Measurements from ENCODE around the gene SORT1. TPM values are rescaled to one million over a fixed set of nuclear protein-coding genes. Genes with fewer than 3 reads are reported as not detected.
A peak's percentile ranks its signal among the peaks of the same experiment; 100 is the strongest.

Gene SORT1
- total RNA-seq, 1 experiment from 2014 or later = 47.9 TPM

- H2BK120ac ChIP-seq (ENCODE audit: low read depth, low read length, poor library complexity, severe bottlenecking) = no peak overlapping the region
- no peaks in the 10 kb centered on the region for H3K27me3 ChIP-seq (ENCODE audit: insufficient read depth, low read length)
- no peak overlapping the region for H3K4me2 ChIP-seq (ENCODE audit: insufficient read depth, insufficient read length, low read length)
- H3K14ac ChIP-seq (ENCODE audit: insufficient read depth, low read length) = no peak overlapping the region
- DNase-seq = no peak
- H4K5ac ChIP-seq (ENCODE audit: insufficient read length, low read depth, low read length) = no peak overlapping the region
- no peak overlapping the region for H3K18ac ChIP-seq (ENCODE audit: insufficient read length, low read depth, low read length)
- no peak overlapping the region for H3K23ac ChIP-seq (ENCODE audit: insufficient read length, low read depth, low read length)
- no peak overlapping the region for H2BK20ac ChIP-seq (ENCODE audit: low read depth, low read length, poor library complexity, severe bottlenecking)
- H2AFZ ChIP-seq (ENCODE audit: low read length) = no peak overlapping the region
- H2BK15ac ChIP-seq (ENCODE audit: low read depth, low read length) = no peak overlapping the region
- no peak overlapping the region for H3K27ac ChIP-seq (ENCODE audit: insufficient read length, low read depth, low read length)
- TF ChIP-seq CTCF (conservative IDR thresholded peaks at IDR 0.05) = no peak
- H3K79me1 ChIP-seq (ENCODE audit: insufficient read depth, low read depth, low read length, poor library complexity, severe bottlenecking) = no peaks in the 10 kb centered on the region
- Mint-ChIP-seq H3K4me1 (peaks cover 14 to 15% of the 10 kb centered on the region in 2 experiments), H3K27me3 (ENCODE audit: low read depth) (no peaks in the 10 kb centered on the region), H3K4me3 (no peak overlapping the region), H3K9me3 (no peaks in the 10 kb centered on the region), H3K27ac (peak overlapping the region in 1 of 3 experiments; percentile 95; a peak in 3 of 7 replicates), H3K36me3 (ENCODE audit: insufficient read depth in 1 of 3, low read depth in 3 of 3) (peaks cover 0 to 10% (median 5%) of the 10 kb centered on the region in 3 experiments; a peak in 3 of 7 replicates)
- H2AK5ac ChIP-seq (ENCODE audit: insufficient read length, low read length) = no peak overlapping the region
- H3T11ph ChIP-seq (ENCODE audit: low read length) = no peak overlapping the region
- no peaks in the 10 kb centered on the region for H3K79me2 ChIP-seq (ENCODE audit: insufficient read depth, low read length)
- H3K23me2 ChIP-seq (ENCODE audit: insufficient read length, low read depth, low read length, poor library complexity, severe bottlenecking) = no peaks in the 10 kb centered on the region
- WGBS (ENCODE audit: extremely low coverage, insufficient read length, low lambda C conversion rate) = no CpG with 5 or more reads among the region's 2 CpGs
- no peak overlapping the region for H2BK5ac ChIP-seq (ENCODE audit: insufficient read length, low read length)
- no peak overlapping the region for H4K91ac ChIP-seq (ENCODE audit: insufficient read length, low read depth, low read length)
- H3K4me1 ChIP-seq (ENCODE audit: insufficient read depth, low read length) = no peaks in the 10 kb centered on the region
- H4K20me1 ChIP-seq (ENCODE audit: control insufficient read depth, insufficient read depth, insufficient read length) = no peaks in the 10 kb centered on the region
- no peak overlapping the region for H2BK12ac ChIP-seq (ENCODE audit: insufficient read length, low read depth, low read length)
- H3K9me3 ChIP-seq (ENCODE audit: control insufficient read depth, low read depth, low read length) = no peaks in the 10 kb centered on the region
- H4K8ac ChIP-seq (replicated peaks; ENCODE audit: insufficient read length, low read depth, low read length) = no peak overlapping the region
- no peak overlapping the region for H3K9ac ChIP-seq (ENCODE audit: extremely low read depth, insufficient read length, low read length)
- no peak overlapping the region for H3K4ac ChIP-seq (ENCODE audit: low read depth, low read length)
- no peak overlapping the region for H3K56ac ChIP-seq (ENCODE audit: insufficient read length, low read depth, low read length)
Measured at GRCh38 chr1:109361069-109361468, 36.6 kb downstream of the SORT1 start.
